ENCODE data around the gene GPC4. TPM values are rescaled to one million over a fixed set of nuclear protein-coding genes. Genes with fewer than 3 reads are reported as not detected.

Gene GPC4
- total RNA-seq, 1 donor from 2014 or later, result not detected

- H3K36me3 Mint-ChIP-seq (ENCODE audit: low read depth), result no peaks in the 10 kb centered on the region
- H3K27me3 Mint-ChIP-seq (ENCODE audit: insufficient read depth), result no peaks in the 10 kb centered on the region
- H3K4me3 Mint-ChIP-seq, result no peak overlapping the region
- no peak overlapping the region for H3K27ac Mint-ChIP-seq
- no peaks in the 10 kb centered on the region for H3K4me1 Mint-ChIP-seq (ENCODE audit: low read depth)
- intact Hi-C loops (cut with micrococcal nuclease), result no loop called here
- DNase-seq (ENCODE audit: low spot score), result no peak
- no peaks in the 10 kb centered on the region for H3K9me3 Mint-ChIP-seq
Observed at GRCh38 chrX:133258481-133258880, 156.8 kb downstream of the GPC4 start.

- Mint-ChIP-seq H3K27ac (no peak overlapping the region), H3K27me3 (ENCODE audit: insufficient read depth) (no peaks in the 10 kb centered on the region), H3K36me3 (ENCODE audit: low read depth) (no peaks in the 10 kb centered on the region), H3K4me1 (ENCODE audit: low read depth) (no peaks in the 10 kb centered on the region), H3K9me3 (no peaks in the 10 kb centered on the region), H3K4me3 (no peak overlapping the region)
- no peak for DNase-seq (ENCODE audit: low spot score)
- intact Hi-C loops (cut with micrococcal nuclease), result no loop called here
Observed at GRCh38 chrX:133254666-133255065, 160.6 kb downstream of the GPC4 start.

- Mint-ChIP-seq H3K9me3 (no peaks in the 10 kb centered on the region), H3K4me1 (ENCODE audit: low read depth) (no peaks in the 10 kb centered on the region), H3K36me3 (ENCODE audit: low read depth) (no peaks in the 10 kb centered on the region), H3K4me3 (no peak overlapping the region), H3K27ac (no peak overlapping the region), H3K27me3 (ENCODE audit: insufficient read depth) (no peaks in the 10 kb centered on the region)
- intact Hi-C loops (cut with micrococcal nuclease), result no loop called here
- no peak for DNase-seq (ENCODE audit: low spot score)
Observed at GRCh38 chrX:133251204-133251603, 164.1 kb downstream of the GPC4 start.

GRCh38 chrX:133250184-133251100 lies 164.8 kb downstream of the GPC4 start:
- intact Hi-C loops (cut with micrococcal nuclease), result no loop called here
- H3K4me3 Mint-ChIP-seq, result no peak overlapping the region
- no peaks in the 10 kb centered on the region for H3K4me1 Mint-ChIP-seq (ENCODE audit: low read depth)
- H3K9me3 Mint-ChIP-seq, result no peaks in the 10 kb centered on the region
- no peak for DNase-seq (ENCODE audit: low spot score)
- H3K36me3 Mint-ChIP-seq (ENCODE audit: low read depth), result no peaks in the 10 kb centered on the region
- H3K27me3 Mint-ChIP-seq (ENCODE audit: insufficient read depth), result no peaks in the 10 kb centered on the region
- no peak overlapping the region for H3K27ac Mint-ChIP-seq

Other genes with a start within 250 kb of the GPC4 start
- not detected in 2 replicates for gene TFDP3, start 197.1 kb downstream of the GPC4 start, total RNA-seq

All from activated T-helper 1 cell treated with anti-CD3 and anti-CD28 coated beads, Interleukin-12 subunit alpha, Interleukin-12 subunit beta, Interleukin-2, Interleukin-4 antibody, amounts not matched to agents 30 ng/mL and 10 ng/mL and 1 ng/mL, durations not matched to agents 14 hours and 24 hours and 36 hours (primary cell).